Femur (tissue), 1 donor: ENCODE data around the gene EML4.
"Not testable (repeated sequence)": the region's sequence is repeated elsewhere in the genome, so short reads cannot be mapped to it uniquely, and the experiment has no call there.

Experiments
- DNase-seq: peaks from one replicate; pipeline ENCODE4 v3.0.0-alpha.2; 2017

EML4 gene

DNA sequence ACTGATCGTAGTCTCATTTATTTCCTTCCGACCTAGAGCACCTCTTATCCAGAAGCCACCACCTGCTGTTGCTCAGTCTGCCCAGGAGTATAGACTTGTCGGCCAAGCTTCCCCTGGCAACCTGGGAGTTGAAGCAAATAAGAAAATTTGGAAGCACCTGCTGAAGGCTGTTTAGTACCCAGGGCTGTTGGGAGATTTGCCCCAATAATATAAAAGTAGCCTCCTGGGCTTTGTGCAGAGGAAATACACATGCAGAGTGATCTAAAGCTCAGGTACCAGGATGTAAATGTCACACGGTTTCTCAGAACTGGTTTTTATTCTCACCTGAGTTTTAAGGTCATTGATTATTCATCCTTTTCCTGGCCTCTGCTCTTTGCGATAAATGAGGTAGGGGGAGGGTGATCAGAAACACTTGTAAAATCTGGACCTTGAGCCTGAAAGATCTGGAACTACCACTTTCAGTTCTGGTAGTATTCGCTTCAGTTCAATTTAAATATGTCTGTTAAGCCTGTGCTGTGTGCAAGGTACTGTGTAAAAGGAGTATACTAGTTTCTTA is 192.7 kb downstream of the EML4 start:
- DNase-seq, result no peak

DNA sequence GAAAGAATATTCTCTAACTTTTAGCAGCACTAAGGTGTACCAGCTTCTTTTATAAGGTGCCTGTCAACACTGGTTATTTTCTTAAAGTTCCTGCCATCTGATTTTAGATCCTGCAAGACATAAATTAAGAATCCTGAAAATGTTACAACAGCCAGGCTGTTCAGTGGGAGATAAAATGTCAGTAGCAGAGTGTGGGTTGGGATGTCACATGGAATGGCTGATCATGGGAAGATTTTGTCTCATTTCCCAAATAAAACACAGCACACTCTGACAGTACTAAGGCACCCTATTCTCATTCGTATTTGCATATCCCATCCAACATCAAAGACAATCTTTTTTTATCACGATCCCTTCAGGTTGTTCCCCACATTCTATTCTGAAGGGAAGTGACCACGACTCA is 194.3 kb downstream of the EML4 start:
- no peak for DNase-seq

DNA sequence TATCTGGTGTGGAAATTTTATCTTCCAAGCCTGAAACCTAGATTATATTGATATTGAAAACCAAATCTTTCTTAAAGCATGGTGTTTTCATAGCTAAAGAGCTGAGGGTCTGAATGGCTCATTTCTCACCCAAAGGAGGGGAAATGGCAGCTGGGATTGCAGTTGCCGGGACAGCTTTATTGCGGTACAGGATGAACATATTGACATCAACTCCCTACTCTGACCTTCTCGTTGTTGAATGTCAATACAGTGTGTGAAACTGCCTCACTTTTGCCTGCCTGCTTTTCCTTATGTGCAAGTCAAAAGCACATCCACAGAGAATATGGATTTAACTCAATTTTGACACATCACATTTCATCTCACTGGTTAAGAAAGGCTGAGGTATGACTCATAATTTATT is 195.5 kb downstream of the EML4 start:
- no peak for DNase-seq

DNA sequence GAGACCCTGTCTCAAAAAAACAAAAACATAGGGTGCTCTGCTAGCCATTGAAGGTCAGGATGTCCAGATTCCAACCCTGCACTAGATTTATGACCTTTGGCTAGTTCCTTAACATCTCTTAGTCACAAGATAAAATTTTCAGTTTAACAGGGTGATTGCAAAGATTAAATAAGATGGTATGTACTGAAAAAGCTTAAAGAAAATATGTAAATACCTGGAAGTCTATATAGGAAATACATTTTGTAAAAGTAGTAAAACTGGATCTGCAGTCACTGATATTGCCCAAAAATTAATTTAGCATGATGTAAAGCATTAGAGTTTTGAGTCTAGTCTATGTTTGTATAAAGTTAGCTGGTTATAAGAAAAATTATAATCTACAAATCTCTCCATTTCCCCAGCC is 197.3 kb downstream of the EML4 start:
- no peak for DNase-seq

DNA sequence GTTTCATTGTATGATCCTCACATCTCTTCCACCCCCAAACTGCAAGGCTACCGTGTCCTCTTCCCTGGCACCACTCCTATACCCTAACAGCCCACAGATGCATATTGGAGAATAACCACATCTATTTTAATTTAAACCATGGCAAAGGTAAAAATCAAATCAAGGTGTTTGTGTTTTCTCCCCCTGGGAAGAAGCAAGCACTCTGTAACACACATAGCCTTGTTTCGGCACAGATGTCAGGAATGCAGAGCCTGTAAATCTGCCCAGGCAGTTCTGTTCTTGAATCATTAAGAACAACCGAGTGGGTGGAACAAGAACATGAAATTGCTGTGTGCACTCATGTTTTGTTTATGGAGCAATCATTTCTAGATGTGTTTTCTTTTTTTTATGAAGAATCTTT is 198.7 kb downstream of the EML4 start:
- DNase-seq, result no peak

DNA sequence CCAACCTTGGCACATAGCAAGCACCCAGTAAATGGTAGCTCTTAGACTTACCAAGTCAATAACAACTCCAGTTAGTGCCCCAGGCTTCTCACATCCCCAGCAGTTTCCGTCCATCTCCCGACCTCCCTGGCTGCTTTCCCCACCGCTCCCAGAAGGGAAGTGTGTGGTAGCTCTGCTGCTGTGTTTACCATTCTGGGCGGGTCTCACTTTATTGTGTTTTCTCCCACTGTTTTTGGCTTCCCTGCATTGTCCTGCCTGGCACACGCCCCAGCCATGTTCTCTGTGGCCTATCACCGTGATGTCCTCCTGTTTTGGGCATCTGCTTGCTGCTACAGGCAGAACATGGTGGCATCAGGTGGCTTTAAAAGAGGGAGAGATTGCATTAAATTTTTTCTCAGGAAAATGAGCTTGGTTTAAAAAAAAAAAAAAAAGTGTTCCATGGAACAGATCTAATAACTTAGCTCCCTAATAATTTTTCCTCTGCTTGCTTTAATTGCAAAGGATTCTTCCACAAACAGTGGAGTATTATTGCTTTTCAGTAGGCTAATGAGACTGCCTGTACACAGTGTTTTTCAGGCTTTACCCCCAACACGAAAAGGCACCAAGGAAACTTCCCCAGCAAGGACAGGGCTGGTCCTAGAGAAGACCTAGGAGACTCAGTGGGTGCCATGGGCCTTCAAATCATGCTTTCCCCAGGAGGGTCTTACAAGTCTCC is 199.8 kb downstream of the EML4 start:
- DNase-seq, result no peak

DNA sequence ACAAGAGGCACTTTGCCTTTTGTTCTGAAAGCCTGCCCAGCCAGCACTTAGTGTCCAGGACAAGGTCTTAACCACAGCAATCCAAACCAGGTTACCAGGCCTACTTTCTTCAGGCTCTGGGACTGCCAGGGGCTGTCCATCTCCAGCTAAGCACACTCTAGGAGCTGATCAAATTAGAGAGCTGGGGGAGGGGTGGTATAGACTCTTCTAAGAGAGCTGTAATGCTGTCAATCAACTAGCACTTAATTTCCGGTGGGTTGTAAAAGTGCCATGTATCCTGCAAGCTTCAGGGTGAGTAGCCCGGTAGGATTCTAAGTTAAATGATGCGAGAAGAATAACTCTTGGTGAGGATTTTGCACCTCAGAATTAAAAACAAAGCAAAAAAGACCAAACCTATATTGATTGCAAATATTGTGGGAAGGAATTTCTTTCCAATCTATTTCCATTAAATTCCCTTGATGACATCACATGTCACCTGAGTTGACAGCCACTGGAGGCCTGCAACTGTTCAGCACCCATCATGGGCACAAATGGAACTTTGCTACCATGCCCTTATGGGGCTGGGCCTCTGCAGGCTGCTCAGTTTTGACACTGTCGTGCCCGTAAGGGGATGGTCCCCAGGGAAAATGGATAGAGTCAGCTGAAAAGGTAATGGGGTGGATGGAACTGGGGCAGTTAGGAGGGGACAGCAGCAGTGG is 200.5 kb downstream of the EML4 start:
- no peak for DNase-seq

DNA sequence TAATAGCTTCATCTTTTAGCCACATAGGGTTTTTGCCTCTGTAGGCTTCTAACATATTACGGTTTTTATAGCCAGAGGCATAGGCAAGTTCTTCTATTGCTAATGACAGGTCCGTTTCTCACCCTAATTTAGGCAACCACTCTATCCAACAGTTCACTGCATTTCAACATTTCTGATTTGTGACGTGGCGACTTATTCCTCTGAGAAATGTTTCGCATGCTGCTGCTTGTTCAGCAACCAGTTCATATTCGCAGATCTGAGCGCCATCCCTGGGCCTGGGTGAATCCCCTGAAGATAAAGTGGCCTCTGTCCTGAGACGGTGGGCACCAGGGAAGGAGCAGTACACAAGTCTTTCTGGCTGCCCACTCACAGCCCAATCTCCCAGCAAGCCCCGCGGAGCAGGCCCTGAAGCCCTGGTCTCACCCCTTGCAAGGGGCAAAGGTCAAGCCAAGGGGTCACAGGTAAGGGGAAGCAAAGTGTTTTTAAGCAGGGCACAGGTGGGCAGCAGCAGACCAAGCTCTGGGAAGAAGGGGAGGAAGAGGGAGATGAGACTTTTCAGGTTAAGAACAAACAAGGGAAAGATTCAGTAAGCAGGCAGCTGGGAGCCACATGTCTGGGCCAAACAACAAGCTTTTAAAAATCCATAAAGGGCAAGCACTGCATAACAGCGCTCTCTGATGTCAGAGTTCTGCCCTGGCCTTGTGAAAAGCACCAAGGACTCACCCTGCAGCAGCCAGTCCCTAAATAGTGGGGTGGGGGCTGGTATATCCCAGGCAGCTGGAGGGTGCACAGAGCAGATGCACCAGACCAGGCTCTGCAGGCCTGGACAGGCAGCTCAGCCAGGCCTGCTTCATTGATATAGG is 202.7 kb downstream of the EML4 start:
- no peak for DNase-seq

DNA sequence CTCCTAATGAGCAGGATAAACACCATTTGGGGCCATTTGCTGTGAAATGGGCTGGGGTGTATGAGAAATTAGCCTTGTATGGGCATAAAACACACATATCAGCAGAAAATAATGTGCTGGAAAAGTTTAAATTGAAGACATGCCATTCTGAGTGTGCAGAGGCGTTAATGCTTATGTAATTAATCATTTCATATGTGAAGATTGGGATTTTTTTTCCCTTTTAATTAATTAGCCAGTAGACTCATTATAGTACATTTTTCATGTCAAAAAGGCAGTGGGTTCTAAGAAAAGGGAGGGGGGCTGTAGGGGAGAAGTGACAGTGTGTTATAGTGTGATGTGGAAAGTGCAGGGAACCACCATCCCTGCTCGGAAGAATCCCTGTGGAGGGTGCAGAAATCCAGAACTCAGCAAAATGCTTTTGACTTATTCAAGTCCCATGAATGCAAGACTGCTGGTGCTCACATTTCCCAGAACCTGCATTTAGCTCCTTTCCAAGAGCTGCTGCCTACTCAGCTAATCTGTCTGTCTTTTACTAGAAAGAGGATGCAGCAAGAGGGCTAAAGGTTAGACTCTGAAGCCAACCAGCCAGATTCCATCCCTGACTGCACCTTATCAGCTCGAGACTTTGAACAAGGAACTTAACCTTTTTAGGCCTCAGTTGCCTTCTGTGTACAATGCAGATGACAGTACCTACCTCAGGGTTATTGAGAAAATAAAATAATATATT is 203.5 kb downstream of the EML4 start:
- no peak for DNase-seq

DNA sequence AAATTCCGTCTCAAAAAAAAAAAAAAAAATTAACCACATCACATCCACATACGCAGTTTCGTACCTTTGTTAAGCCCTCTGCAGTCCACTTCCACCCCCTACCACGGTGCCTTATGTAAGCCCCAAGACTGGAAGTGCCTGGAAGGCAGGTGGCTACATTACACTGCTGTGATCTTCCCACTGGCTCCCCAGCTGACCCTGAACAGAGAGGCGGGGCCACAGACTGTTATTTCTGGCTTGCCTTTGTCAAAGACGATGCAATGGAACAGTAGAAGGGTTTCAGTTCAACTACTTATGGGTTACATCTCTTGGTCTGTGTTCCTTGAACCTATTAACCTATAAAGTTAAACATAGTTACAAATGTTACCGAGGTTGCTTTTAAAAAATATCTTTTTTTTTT is 207.6 kb downstream of the EML4 start:
- DNase-seq, result no peak

DNA sequence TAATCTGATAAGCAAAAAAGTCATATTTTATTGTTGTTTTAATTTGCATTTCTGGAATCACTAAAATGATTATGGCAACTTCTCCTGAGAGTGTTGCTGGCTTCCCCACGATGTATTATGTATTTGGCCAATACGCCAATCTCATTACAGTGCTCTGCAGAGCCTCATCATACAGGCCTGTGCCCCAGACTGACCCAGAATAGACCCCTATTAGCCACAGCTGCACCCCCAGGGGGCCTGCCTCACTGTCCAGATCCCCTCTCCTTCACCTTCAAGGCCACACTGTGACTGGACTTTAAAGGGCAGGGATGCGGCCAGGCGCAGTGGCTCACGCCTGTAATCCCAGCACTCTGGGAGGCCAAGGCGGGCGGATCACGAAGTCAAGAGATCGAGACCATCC is 209.3 kb downstream of the EML4 start:
- no peak for DNase-seq

DNA sequence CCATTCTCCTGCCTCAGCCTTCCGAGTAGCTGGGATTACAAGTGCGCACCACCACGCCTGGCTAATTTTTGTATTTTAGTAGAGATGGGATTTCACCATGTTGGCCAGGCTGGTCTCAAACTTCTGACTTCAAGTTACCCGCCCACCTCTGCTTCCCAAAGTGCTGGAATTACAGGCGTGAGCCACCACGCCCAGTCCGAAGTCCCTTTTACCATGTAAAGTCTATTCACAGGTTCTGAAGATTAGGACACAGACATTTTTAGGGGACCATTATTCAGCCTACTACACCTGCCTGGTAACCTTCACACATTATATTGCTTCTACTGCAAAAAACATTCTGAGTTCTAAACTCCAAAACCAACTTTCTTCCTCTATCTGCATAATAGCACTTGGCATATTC is 210.9 kb downstream of the EML4 start:
- not testable (repeated sequence) for DNase-seq

DNA sequence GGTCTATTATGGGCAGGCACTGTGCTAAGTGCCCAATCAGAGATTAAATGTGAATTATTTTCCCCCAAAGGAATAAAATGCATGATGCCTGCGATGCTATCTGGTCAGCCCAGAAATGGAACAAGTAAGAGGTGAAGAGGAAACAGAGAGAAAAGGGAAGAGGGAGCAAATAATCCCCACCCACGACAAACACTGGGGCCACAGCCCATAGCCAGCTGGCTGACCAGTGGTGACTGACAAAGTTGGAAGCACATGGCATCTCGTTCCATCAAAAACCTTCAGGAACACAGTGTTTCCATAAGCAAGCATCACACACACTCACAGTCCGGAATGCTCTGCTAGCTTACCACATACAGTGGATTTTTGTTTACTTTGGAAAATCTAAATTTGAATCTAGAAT is 213.0 kb downstream of the EML4 start:
- no peak for DNase-seq
